Measurements from ENCODE around the gene CAMK2A.

- TF ChIP-seq CTCF (IDR thresholded peaks at IDR 0.05 in 8 of 11, conservative IDR thresholded peaks at IDR 0.05 in 3 of 11) (no peak), POLR2AphosphoS5 (IDR thresholded peaks at IDR 0.05) (no peak), POLR2A (IDR thresholded peaks at IDR 0.05) (no peak)
These were observed 18.2 kb upstream of the CAMK2A start for GRCh38 chr5:150307617-150308426.

Data from spleen (tissue), 7 donors.